Common myeloid progenitor, CD34-positive (primary cell): ENCODE measurements around the gene MUCL1.
A peak's percentile ranks its signal among the peaks of the same experiment; 100 is the strongest.
"Not testable (repeated sequence)": the region's sequence is repeated elsewhere in the genome, so short reads cannot be mapped to it uniquely, and the experiment has no call there.

Source experiments
- CTCF ChIA-PET: fragments of 350-600 bp; sonication (Branson Sonifier 250); formaldehyde crosslinking; loops from one replicate; lab custom pipeline; 2021; ENCODE audit warnings: antibody characterized with exemption; lab: Charles Lee
- POLR2A ChIA-PET: fragments of 350-600 bp; sonication (Branson Sonifier 250); formaldehyde crosslinking; loops from one replicate; lab custom pipeline; 2021; ENCODE audit warnings: antibody characterized with exemption; lab: Charles Lee
- DNase-seq, 3 donors: peaks; one replicate each; pipeline versions ENCODE4 v3.0.0 to v3.0.0-alpha.2; 2013
- H3K27ac ChIP-seq, 2 experiments: 1 replicate in 1 of 2; 2 replicates in 1 of 2; pipeline ENCODE4 v1.7.0; 2013; ENCODE audit warnings: inconsistent platforms in 2 of 2, low read length in 2 of 2, mild to moderate bottlenecking in 2 of 2, low read depth in 1 of 2, moderate library complexity in 1 of 2; ENCODE audit not compliant: severe bottlenecking in 2 of 2, insufficient read depth in 1 of 2, poor library complexity in 1 of 2
- H3K27me3 ChIP-seq, 5 experiments: replicated peaks in 2 of 5; 1 replicate in 3 of 5; 2 replicates in 2 of 5; pipeline versions ENCODE4 v1.6.1 to v1.7.0; 2013; ENCODE audit warnings: low read length in 4 of 5, mild to moderate bottlenecking in 2 of 5, moderate library complexity in 2 of 5, inconsistent platforms in 1 of 5; ENCODE audit not compliant: insufficient read depth in 5 of 5, control insufficient read depth in 4 of 5
- H3K36me3 ChIP-seq, 4 experiments: 1 replicate in 2 of 4; 2 replicates in 2 of 4; pipeline versions ENCODE4 v1.6.1 to v1.7.0; 2013; ENCODE audit warnings: low read length in 3 of 4, control low read depth in 1 of 4, mild to moderate bottlenecking in 1 of 4; ENCODE audit not compliant: control insufficient read depth in 4 of 4, insufficient read depth in 4 of 4
- H3K4me1 ChIP-seq, 4 experiments: 1 replicate in 3 of 4; 2 replicates in 1 of 4; pipeline versions ENCODE4 v1.6.1 to v1.7.1; 2013; ENCODE audit warnings: low read length in 3 of 4, mild to moderate bottlenecking in 3 of 4, control low read depth in 1 of 4, inconsistent platforms in 1 of 4, moderate library complexity in 1 of 4; ENCODE audit not compliant: control insufficient read depth in 4 of 4, insufficient read depth in 4 of 4; ENCODE audit errors: control extremely low read depth in 1 of 4
- H3K4me3 ChIP-seq, 7 experiments: 1 replicate in 4 of 7; 2 replicates in 3 of 7; pipeline versions ENCODE4 v1.5.1 to v1.7.0; 2013; ENCODE audit warnings: mild to moderate bottlenecking in 7 of 7, low read length in 6 of 7, moderate library complexity in 6 of 7, inconsistent platforms in 2 of 7, low read depth in 2 of 7, control low read depth in 1 of 7; ENCODE audit not compliant: insufficient read depth in 4 of 7, control insufficient read depth in 1 of 7; ENCODE audit errors: extremely low read depth in 1 of 7
- H3K9me3 ChIP-seq, 5 experiments: 1 replicate in 4 of 5; 2 replicates in 1 of 5; pipeline versions ENCODE4 v1.6.1 to v1.7.1; 2013; ENCODE audit warnings: low read length in 4 of 5, mild to moderate bottlenecking in 2 of 5, inconsistent platforms in 1 of 5, low read depth in 1 of 5, moderate library complexity in 1 of 5; ENCODE audit not compliant: control insufficient read depth in 4 of 5, insufficient read depth in 2 of 5; ENCODE audit errors: control extremely low read depth in 1 of 5
- WGBS: methylation state at CpG from one replicate; pipeline ENCODE4 v1.1.5; 2013; ENCODE audit not compliant: insufficient coverage; 5-methylcytosine and 5-hydroxymethylcytosine counted together

The MUCL1 gene

DNA sequence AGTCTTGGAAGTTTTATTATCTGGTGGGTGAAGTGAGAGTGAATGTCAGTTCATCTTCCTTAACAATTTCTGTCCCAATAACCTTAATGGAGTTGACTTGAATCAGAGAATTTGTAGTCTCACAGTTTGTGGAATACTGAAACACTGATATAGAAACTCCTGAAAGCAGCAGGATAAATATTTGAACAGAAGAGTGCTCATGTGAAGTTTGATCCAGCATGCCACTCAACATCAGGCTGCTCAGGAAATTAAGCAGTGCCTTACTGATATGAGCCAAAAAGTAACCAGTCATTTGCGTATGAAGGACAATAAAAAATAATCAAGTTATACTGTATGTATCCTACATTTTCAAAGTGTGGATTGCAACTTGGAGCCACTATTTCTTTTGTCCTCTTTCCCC is 15.7 kb downstream of the MUCL1 start:
- Histone ChIP-seq H3K36me3 (no peaks in the 10 kb centered on the region), H3K27me3 (peaks cover 0 to 16% (median 0%) of the 10 kb centered on the region in 5 experiments), H3K4me1 (no peaks in the 10 kb centered on the region), H3K9me3 (no peaks in the 10 kb centered on the region), H3K27ac (no peak overlapping the region), H3K4me3 (no peak overlapping the region)
- WGBS = no CpG with 5 or more reads among the region's 1 CpG
- ChIA-PET POLR2A (no interaction called here), CTCF (no interaction called here)
- no peak for DNase-seq

DNA sequence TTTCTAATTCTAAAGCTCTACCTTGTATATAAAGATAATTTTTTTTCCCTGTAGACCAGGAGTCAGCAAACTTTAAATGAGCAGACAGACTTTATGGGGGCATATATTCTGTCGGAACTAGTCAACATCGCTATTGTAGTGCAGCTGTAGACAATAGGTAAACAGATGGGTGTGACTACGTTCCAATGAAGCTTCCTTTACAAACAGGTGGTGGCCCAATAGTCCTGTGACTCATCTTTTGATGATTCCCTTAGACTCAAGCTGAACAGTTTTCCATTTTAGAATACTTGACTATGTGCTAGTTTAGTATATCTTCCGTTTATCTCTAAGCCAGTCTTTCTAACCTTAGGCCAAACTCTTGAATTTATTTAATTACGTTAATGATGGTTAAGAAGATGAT is 16.3 kb downstream of the MUCL1 start:
- peaks cover 0 to 1% (median 0%) of the 10 kb centered on the region in 5 experiments for H3K9me3 ChIP-seq
- ChIA-PET POLR2A (no interaction called here), CTCF (interaction anchor here (1.8 kb wide), 1 partner anchor 11 kb away, joined by 4 read pairs; no protein-coding TSS in a partner anchor)
- H3K27me3 ChIP-seq = peaks cover 0 to 14% (median 0%) of the 10 kb centered on the region in 5 experiments
- DNase-seq = no peak
- no peaks in the 10 kb centered on the region for H3K36me3 ChIP-seq
- no peak overlapping the region for H3K4me3 ChIP-seq
- H3K4me1 ChIP-seq = no peaks in the 10 kb centered on the region
- no peak overlapping the region for H3K27ac ChIP-seq
- WGBS = 87% methylated on average over 3 of the region's 5 CpGs

DNA sequence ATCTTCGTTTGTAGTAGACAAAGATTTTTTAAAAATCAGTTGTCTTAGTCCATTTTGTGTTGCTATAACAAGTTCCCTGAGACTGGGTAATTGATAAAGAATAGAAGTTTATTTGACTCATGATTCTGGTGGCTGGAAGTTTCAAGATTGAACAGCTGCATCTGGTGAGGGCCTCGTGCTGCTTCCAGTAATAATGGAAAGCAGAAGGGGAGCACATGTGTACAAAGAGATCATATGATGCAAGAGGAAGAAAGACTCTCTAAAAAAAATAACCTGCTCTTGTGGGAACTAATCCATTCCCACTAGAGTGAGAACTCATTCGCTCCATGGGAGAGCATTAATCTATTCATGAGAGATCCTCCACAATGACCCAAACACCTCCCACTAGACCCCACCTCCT is 24.8 kb downstream of the MUCL1 start:
- peaks cover 0 to 5% (median 3%) of the 10 kb centered on the region in 5 experiments for H3K9me3 ChIP-seq
- no peaks in the 10 kb centered on the region for H3K36me3 ChIP-seq
- ChIA-PET CTCF (no interaction called here), POLR2A (no interaction called here)
- H3K4me1 ChIP-seq = peaks cover 0 to 3% (median 0%) of the 10 kb centered on the region in 4 experiments
- no peaks in the 10 kb centered on the region for H3K27me3 ChIP-seq
- WGBS = 67% methylated on average over 2 of the region's 3 CpGs
- no peak overlapping the region for H3K27ac ChIP-seq
- no peak overlapping the region for H3K4me3 ChIP-seq
- DNase-seq = no peak

DNA sequence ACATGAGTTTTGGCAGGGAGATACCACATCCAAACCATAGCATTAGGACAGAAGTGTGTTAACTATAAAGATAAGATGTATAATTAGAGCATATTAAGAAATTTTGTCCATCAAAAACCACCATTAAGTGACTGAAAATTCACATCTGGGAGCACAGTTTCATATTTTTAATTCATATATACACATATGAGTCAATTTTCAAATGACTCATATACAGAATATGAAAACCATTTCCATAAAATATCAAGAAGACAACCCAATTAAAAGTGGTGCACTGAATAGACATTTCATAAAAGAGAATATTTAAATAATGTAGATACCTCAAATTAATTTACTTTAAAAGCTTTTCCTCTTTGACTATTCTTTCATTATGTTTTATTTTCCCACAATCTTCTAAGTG is 25.3 kb downstream of the MUCL1 start:
- ChIA-PET POLR2A (no interaction called here), CTCF (no interaction called here)
- no peak overlapping the region for H3K27ac ChIP-seq

DNA sequence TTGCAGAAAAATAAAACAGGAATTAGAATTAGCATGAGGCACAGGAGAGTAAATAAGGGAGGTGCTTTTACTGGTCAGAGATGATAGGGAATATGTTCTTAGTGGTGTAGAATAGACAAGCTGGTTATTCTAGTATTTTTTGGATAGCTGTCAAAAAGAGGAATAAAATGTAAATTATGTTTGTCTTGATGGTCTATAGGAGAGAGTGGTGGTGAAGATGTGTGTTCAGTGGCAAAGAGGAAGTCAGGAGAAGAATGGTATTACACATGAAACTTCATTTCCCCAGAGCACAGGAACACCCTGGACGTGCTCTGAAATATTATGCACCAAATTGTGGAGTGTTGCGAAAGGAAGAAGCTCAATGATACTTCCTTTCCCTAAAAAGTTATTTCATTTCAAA is 27.8 kb downstream of the MUCL1 start:
- Histone ChIP-seq H3K27ac (no peak overlapping the region), H3K9me3 (peaks cover 0 to 4% (median 0%) of the 10 kb centered on the region in 5 experiments), H3K27me3 (no peaks in the 10 kb centered on the region), H3K4me1 (peaks cover 0 to 3% (median 0%) of the 10 kb centered on the region in 4 experiments), H3K4me3 (no peak overlapping the region), H3K36me3 (no peaks in the 10 kb centered on the region)
- 0% methylated on average over 1 of the region's 2 CpGs for WGBS
- CTCF ChIA-PET = interaction anchor here (1.5 kb wide), 1 partner anchor 11 kb away, joined by 4 read pairs; no protein-coding TSS in a partner anchor
- DNase-seq = peak; percentile 1 to 66 (median 54)
- POLR2A ChIA-PET = no interaction called here

More for the DNA sequence above, 25.3 kb downstream of the MUCL1 start:
- Histone ChIP-seq H3K27me3 (no peaks in the 10 kb centered on the region), H3K36me3 (no peaks in the 10 kb centered on the region), H3K4me3 (no peak overlapping the region), H3K4me1 (peaks cover 0 to 3% (median 0%) of the 10 kb centered on the region in 4 experiments), H3K9me3 (peaks cover 0 to 5% (median 3%) of the 10 kb centered on the region in 5 experiments)
- no peak for DNase-seq

DNA sequence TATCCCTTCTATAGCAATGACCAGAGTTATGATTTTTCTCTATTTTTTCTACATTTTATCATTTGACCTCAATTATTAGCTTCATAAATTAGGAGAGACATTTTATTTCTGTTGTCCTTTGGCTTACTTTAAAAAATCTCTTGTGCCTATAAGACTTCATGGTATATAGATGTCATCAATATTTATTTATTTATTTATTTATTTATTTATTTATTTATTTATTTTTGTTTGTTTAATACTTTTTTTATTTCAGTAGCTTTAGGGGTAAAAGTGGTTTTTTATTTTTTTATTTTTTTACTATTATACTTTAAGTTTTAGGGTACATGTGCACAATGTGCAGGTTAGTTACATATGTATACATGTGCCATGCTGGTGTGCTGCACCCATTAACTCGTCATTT is 28.3 kb downstream of the MUCL1 start:
- H3K9me3 ChIP-seq, H3K36me3 ChIP-seq, H3K4me3 ChIP-seq, H3K4me1 ChIP-seq, H3K27ac ChIP-seq, DNase-seq, H3K27me3 ChIP-seq, POLR2A ChIA-PET: not testable (repeated sequence)
- CTCF ChIA-PET = interaction anchor here (0.6 kb wide), 1 partner anchor 726 kb away, joined by 3 read pairs; no protein-coding TSS in a partner anchor
- no CpG with 5 or more reads among the region's 1 CpG for WGBS

DNA sequence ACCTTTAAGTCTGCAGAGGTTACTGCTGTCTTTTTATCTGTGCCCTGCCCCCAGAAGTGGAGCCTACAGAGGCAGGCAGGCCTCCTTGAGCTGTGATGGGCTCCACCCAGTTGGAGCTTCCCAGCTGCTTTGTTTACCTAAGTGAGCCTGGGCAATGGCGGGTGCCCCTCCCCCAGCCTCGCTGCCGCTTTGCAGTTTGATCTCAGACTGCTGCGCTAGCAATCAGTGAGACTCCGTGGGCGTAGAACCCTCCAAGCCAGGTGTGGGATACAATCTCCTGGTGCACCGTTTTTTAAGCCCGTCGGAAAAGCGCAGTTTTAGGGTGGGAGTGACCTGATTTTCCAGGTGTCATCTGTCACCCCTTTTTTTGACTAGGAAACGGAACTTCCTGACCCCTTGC is 34.1 kb downstream of the MUCL1 start:
- WGBS = 94% methylated on average over 10 of the region's 11 CpGs
- DNase-seq, H3K9me3 ChIP-seq, H3K4me3 ChIP-seq, H3K36me3 ChIP-seq, CTCF ChIA-PET, H3K4me1 ChIP-seq, H3K27me3 ChIP-seq, POLR2A ChIA-PET, H3K27ac ChIP-seq: not testable (repeated sequence)
